Erythroblast (primary cell): ENCODE measurements around the gene SERPINF2.

Experiments used
- GATA1 ChIP-seq: IDR thresholded peaks from 2 replicates; pipeline ENCODE4 v1.6.1; 2011; ENCODE audit warnings: low read depth, mild to moderate bottlenecking, control low read depth, low read length, moderate library complexity
- POLR2A ChIP-seq: IDR thresholded peaks from 2 replicates; pipeline ENCODE4 v1.6.1; 2011; ENCODE audit warnings: mild to moderate bottlenecking, low read length

GRCh38 chr17:1769822-1770477, 27.3 kb downstream of the SERPINF2 start:
- TF ChIP-seq POLR2A (no peak), GATA1 (no peak)
